ENCODE data around the gene ANO9.
"Not testable (repeated sequence)": the region's sequence is repeated elsewhere in the genome, so short reads cannot be mapped to it uniquely, and the experiment has no call there.

Gene ANO9

GRCh38 chr11:452203-452744, 10.5 kb upstream of the ANO9 start:
- DNase-seq, result no peak

GRCh38 chr11:451738-452137, 9.9 kb upstream of the ANO9 start:
- DNase-seq, result no peak

- peak; percentile 43 to 53 for DNase-seq
Measured at GRCh38 chr11:450809-451451, 9.1 kb upstream of the ANO9 start.

- DNase-seq, result peak; percentile 99
Measured at GRCh38 chr11:449889-450808, 8.3 kb upstream of the ANO9 start, which contains the start of gene PTDSS2. PTDSS2 (plus strand) TSS chr11:450279; CDS start chr11:450456, 177 bp downstream.

GRCh38 chr11:447923-448731, 6.3 kb upstream of the ANO9 start:
- DNase-seq, result peak; percentile 98 to 99

GRCh38 chr11:446891-447290, 5.1 kb upstream of the ANO9 start:
- DNase-seq, result no peak

- no peak for DNase-seq
Measured at GRCh38 chr11:445765-446588, 4.2 kb upstream of the ANO9 start.

- DNase-seq, result no peak
Measured at GRCh38 chr11:444396-445144, 2.8 kb upstream of the ANO9 start.

- no peak for DNase-seq
Measured at GRCh38 chr11:443542-444199, 1.9 kb upstream of the ANO9 start.

- DNase-seq, result no peak
Measured at GRCh38 chr11:442611-443081, 835 bp upstream of the ANO9 start.

GRCh38 chr11:441043-441417, 781 bp downstream of the ANO9 start:
- no peak for DNase-seq

- DNase-seq, result no peak
Measured at GRCh38 chr11:440065-441042, 1.5 kb downstream of the ANO9 start.

- DNase-seq, result no peak
Measured at GRCh38 chr11:439315-440064, 2.3 kb downstream of the ANO9 start.

GRCh38 chr11:438101-438844, 3.5 kb downstream of the ANO9 start:
- DNase-seq, result no peak

- DNase-seq, result no peak
Measured at GRCh38 chr11:437228-437870, 4.5 kb downstream of the ANO9 start.

- not testable (repeated sequence) for DNase-seq
Measured at GRCh38 chr11:434999-435740, 6.6 kb downstream of the ANO9 start.

- DNase-seq, result no peak
Measured at GRCh38 chr11:434496-434895, 7.3 kb downstream of the ANO9 start.

Measured in NCI-H1930 (cell line).